ENCODE measurements around the gene APLN. TPM values are rescaled to one million over a fixed set of nuclear protein-coding genes. Genes with fewer than 3 reads are reported as not detected.

The APLN gene
- polyA plus RNA-seq, 1 experiment = 0.21 TPM

- ChIA-PET POLR2A (no interaction called here), CTCF (interaction anchor here (0.6 to 7.5 kb wide), 9 partner anchors 9 to 424 kb away, joined by 3 to 145 read pairs (median 5); partner anchors contain the start of gene APLN)
Measured at GRCh38 chrX:129636175-129636681, 18.5 kb downstream of the APLN start.

GRCh38 chrX:129634541-129634940 is 20.2 kb downstream of the APLN start:
- Histone ChIP-seq H3K27ac (ENCODE audit: low read depth, low read length) (no peak overlapping the region), H3K27me3 (ENCODE audit: control insufficient read depth, insufficient read depth, low read length) (no peaks in the 10 kb centered on the region), H3K4me3 (ENCODE audit: low read depth, low read length) (no peak overlapping the region), H3K9me3 (ENCODE audit: control insufficient read depth, insufficient read depth, low read length) (no peaks in the 10 kb centered on the region)
- POLR2A ChIA-PET = no interaction called here
- CTCF ChIA-PET = interaction anchor here (1.3 kb wide), 1 partner anchor 92 kb away, joined by 6 read pairs; no protein-coding TSS in a partner anchor
- TF ChIP-seq CTCF (IDR thresholded peaks at IDR 0.05; ENCODE audit: low read depth, low read length) = no peak
- no peak for DNase-seq (ENCODE audit: low read depth, low spot score)

More at GRCh38 chrX:129636175-129636681, 18.5 kb downstream of the APLN start:
- no peak for DNase-seq (ENCODE audit: low read depth, low spot score)
- Histone ChIP-seq H3K9me3 (ENCODE audit: control insufficient read depth, insufficient read depth, low read length) (no peaks in the 10 kb centered on the region), H3K27ac (ENCODE audit: low read depth, low read length) (no peak overlapping the region), H3K4me3 (ENCODE audit: low read depth, low read length) (no peak overlapping the region), H3K27me3 (ENCODE audit: control insufficient read depth, insufficient read depth, low read length) (peaks cover 3% of the 10 kb centered on the region)
- TF ChIP-seq CTCF (IDR thresholded peaks at IDR 0.05; ENCODE audit: low read depth, low read length) = no peak

- Histone ChIP-seq H3K27ac (ENCODE audit: low read depth, low read length) (no peak overlapping the region), H3K9me3 (ENCODE audit: control insufficient read depth, insufficient read depth, low read length) (no peaks in the 10 kb centered on the region), H3K4me3 (ENCODE audit: low read depth, low read length) (no peak overlapping the region), H3K27me3 (ENCODE audit: control insufficient read depth, insufficient read depth, low read length) (no peaks in the 10 kb centered on the region)
- POLR2A ChIA-PET = no interaction called here
- no peak for TF ChIP-seq CTCF (IDR thresholded peaks at IDR 0.05; ENCODE audit: low read depth, low read length)
- DNase-seq (ENCODE audit: low read depth, low spot score) = no peak
- CTCF ChIA-PET = no interaction called here
Measured at GRCh38 chrX:129632443-129632842, 22.3 kb downstream of the APLN start.

- no peak for TF ChIP-seq CTCF (IDR thresholded peaks at IDR 0.05; ENCODE audit: low read depth, low read length)
- H3K27ac ChIP-seq (ENCODE audit: low read depth, low read length) = no peak overlapping the region
- no peak overlapping the region for H3K4me3 ChIP-seq (ENCODE audit: low read depth, low read length)
- no peaks in the 10 kb centered on the region for H3K9me3 ChIP-seq (ENCODE audit: control insufficient read depth, insufficient read depth, low read length)
- no peak for DNase-seq (ENCODE audit: low read depth, low spot score)
- CTCF ChIA-PET = interaction anchor here (2.0 kb wide), 1 partner anchor 94 kb away, joined by 7 read pairs; no protein-coding TSS in a partner anchor
- no peaks in the 10 kb centered on the region for H3K27me3 ChIP-seq (ENCODE audit: control insufficient read depth, insufficient read depth, low read length)
- POLR2A ChIA-PET = no interaction called here
Measured at GRCh38 chrX:129631849-129632248, 22.9 kb downstream of the APLN start.

- DNase-seq (ENCODE audit: low read depth, low spot score) = no peak
- H3K4me3 ChIP-seq (ENCODE audit: low read depth, low read length) = no peak overlapping the region
- no peaks in the 10 kb centered on the region for H3K9me3 ChIP-seq (ENCODE audit: control insufficient read depth, insufficient read depth, low read length)
- H3K27me3 ChIP-seq (ENCODE audit: control insufficient read depth, insufficient read depth, low read length) = no peaks in the 10 kb centered on the region
- CTCF ChIA-PET = interaction anchor here (2.0 kb wide), 1 partner anchor 96 kb away, joined by 7 read pairs; no protein-coding TSS in a partner anchor
- H3K27ac ChIP-seq (ENCODE audit: low read depth, low read length) = no peak overlapping the region
- TF ChIP-seq CTCF (IDR thresholded peaks at IDR 0.05; ENCODE audit: low read depth, low read length) = no peak
- POLR2A ChIA-PET = no interaction called here
Measured at GRCh38 chrX:129629837-129630236, 24.9 kb downstream of the APLN start.
